ENCODE results near the gene MBNL1. TPM values are rescaled to one million over a fixed set of nuclear protein-coding genes. Genes with fewer than 3 reads are reported as not detected.

The MBNL1 gene
- total RNA-seq, 1 donor from 2014 or later = 110 TPM

- no peak for DNase-seq (ENCODE audit: low read depth)
These were observed 15.2 kb upstream of the MBNL1 start for GRCh38 chr3:152253514-152253913.

DNA sequence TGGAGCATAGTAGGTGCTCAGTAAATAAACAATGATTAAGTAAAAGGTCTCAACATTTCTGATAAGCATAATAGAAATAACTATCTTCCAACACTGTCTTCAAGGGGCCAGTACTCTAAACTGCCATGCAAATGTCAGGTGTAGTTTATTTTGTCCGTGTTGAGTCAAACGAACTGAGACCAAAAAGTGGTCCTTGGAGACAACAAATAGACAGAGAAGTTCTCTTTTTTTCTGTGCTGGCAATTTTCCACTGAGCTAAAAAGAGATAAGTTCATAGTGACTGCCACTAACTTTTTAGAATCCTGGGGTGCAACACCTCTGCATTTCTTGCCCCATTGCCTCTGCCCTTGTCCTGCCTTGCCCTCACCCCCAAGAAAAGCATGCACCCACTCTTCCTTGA, 14.7 kb upstream of the MBNL1 start:
- DNase-seq (ENCODE audit: low read depth) = no peak

DNA sequence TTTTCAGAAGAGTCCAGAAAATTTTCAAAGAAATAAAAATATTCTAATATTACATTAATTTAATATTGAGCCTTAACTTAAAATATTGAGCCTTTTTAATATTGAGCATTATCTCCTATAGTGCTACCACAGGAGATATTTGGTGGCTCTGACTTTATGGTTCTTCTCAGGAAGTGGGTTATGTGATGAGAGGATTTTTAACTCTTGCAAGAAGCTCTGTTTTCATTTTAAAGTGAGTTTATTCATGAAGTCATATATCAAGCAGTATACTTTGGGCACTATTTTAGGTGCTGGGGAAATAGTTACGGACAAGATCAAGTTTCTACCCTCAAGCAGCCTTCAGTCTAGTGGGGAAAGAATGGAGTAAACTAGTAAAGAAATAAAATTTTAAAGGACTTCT, 13.4 kb upstream of the MBNL1 start:
- DNase-seq (ENCODE audit: low read depth) = no peak

DNA sequence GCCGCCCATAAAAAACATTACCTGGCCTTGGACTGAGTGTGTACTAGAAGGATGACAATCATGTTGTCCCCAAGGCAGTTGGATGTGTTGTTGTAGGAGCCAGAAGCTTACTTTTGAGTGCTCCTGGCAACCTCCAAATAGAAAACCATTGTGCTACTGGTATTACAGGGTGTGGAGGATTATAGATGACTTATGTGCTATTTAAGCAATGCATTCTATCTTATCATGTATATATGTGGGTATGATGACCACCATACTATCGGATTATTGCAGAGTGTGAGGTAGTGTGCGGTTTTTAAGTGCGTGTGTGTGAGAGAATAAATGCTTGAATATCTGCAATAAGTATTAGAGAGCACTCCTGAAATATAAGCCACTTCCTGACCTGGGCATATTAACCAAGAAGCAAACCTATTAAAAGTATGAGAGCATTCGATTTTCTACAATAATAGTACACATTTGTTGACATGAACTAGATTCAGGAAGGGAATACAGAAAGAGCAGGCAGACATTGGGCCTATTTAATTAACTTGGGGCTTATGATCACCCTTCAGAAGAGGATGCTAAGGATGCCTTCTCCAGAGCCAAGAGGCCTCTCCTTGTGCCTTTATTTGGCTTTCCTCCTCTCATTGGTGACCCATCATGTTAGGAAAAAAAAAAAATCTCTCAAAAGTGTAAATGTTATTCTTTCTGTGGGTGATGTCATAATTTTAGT, 11.7 kb upstream of the MBNL1 start:
- DNase-seq (ENCODE audit: low read depth) = no peak

DNA sequence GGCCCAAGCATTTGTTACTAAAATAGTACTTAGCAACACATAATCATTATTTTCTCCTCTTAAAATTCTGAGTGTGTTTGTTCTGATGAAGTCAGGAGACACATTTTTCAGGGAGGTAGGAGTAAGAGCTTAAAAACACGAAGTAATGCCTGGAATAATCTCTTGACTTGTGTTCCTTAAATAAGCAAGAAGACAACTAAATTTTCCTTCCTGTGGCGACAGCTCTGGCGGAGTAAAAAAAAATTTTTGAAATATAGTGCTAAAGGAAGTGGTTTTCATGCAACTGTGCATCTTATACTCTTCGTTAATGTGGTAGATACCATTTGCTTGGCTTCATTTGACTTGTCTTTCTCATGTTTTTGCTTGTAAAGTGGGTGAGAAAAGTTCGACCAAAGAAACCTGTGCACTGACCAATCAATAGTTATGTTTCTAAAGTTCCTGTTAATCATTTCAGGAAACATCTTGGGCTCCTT, 11.1 kb upstream of the MBNL1 start:
- DNase-seq (ENCODE audit: low read depth) = peak; percentile 30

DNA sequence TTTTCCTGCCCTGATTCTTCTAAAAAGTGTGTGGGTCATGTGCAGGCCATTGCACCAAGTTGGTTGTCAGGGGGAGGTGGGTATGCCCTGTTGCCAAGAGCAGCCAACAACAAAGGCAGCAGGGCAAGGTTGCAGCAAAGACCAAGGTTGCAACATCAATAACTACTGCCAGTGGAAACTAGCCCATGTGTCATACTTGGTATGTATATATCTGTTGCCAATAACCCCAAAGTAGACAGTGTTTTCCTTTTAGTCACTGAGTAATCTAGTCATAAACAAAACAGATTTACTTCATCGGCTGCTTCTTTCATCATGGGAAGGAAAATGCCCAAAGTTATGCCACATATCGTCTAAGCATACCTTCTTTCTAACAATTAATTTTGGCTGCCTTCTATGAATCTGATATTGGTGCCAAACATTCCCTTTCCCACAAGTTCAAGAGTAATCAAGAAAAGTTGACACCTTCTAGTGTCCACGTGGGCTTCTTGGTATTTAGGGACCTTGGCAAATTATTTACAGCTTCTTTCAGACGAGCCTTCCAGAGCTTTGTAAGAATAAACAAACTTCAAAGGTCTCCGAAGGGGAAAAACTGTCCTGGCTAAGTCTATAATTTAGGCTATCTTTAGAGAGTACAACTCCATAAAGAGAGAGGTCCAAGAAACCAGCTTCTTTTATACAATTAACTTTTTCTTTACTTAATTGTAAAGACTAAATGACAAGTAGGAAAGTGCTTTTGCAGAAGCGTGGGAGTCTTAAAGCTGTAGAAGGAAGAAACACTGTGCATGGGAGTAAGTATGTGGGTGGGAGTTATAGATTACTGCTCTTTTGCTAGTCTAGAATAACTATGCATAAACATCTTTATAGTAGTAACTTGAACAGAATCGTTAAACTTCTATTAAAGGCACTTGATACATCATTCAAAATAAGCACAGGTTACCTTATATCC, 10.0 kb upstream of the MBNL1 start:
- peak; percentile 100 for DNase-seq (ENCODE audit: low read depth)

DNA sequence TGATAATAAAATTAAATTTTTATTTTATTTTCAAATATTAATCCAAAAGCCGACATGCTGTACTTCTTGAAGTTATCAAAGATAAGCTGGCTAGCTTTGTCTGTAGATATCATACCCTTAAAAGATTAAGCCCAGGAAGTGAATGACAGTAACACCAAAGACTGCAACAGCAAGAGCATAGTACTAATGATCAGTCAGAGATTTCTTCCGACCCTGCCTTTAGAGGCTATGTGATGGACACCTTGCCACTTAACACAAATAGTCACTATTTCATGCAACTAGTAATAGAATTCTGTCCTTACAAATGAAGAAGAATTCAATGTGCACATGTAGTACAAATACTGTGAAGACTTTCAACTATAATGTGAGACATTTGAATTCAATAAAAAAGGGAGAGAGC, 9.3 kb upstream of the MBNL1 start:
- no peak for DNase-seq (ENCODE audit: low read depth)

- peak; percentile 64 for DNase-seq (ENCODE audit: low read depth)
These were observed 8.7 kb upstream of the MBNL1 start for GRCh38 chr3:152260026-152260425.

DNA sequence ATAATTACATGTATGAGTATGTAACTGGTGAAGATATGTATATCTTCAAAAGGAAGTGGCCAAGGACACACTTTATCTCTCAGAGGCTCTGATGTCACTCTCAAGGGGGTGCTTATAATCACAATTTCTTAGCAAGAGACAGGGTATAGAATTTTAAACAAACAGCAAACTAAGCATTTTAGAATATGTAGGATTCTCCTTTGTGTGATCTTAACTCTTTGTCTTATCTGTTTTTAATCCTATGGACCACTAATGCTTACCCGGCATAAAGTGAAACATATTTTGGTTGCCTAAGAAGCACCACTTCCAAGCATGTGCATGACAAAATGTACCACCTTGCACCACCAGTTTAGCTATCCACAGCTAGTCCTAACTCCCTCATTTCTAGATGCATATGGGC, 8.2 kb upstream of the MBNL1 start:
- DNase-seq (ENCODE audit: low read depth) = no peak

GRCh38 chr3:152261329-152261728, 7.4 kb upstream of the MBNL1 start:
- no peak for DNase-seq (ENCODE audit: low read depth)

GRCh38 chr3:152263711-152264110, 5.0 kb upstream of the MBNL1 start:
- DNase-seq (ENCODE audit: low read depth) = no peak

DNA sequence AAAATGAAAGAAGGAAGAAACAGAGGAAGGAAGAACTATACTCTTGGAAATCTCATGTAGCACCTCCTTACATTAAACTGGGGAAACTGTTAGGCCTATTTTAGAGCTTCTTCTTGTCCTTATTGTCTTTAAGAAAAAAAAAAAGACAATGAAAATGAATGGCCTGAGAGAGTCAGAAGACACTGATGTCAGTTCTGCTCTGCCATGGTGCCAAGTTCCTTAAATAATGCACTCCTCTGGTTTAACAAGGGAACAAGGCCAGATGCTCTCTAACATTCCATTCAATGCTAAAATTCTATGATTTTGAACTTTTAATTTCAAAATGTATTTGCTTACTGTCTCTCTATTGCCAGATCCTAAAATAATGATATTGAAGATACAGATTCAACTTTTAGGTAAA, 4.4 kb upstream of the MBNL1 start:
- DNase-seq (ENCODE audit: low read depth) = no peak

GRCh38 chr3:152266221-152266995, 2.3 kb upstream of the MBNL1 start:
- peak; percentile 97 for DNase-seq (ENCODE audit: low read depth)

GRCh38 chr3:152267831-152268554, 736 bp upstream of the MBNL1 start:
- DNase-seq (ENCODE audit: low read depth) = peak; percentile 32

- peak; percentile 81 for DNase-seq (ENCODE audit: low read depth)
These were observed 514 bp downstream of the MBNL1 start for GRCh38 chr3:152269056-152269830.

DNA sequence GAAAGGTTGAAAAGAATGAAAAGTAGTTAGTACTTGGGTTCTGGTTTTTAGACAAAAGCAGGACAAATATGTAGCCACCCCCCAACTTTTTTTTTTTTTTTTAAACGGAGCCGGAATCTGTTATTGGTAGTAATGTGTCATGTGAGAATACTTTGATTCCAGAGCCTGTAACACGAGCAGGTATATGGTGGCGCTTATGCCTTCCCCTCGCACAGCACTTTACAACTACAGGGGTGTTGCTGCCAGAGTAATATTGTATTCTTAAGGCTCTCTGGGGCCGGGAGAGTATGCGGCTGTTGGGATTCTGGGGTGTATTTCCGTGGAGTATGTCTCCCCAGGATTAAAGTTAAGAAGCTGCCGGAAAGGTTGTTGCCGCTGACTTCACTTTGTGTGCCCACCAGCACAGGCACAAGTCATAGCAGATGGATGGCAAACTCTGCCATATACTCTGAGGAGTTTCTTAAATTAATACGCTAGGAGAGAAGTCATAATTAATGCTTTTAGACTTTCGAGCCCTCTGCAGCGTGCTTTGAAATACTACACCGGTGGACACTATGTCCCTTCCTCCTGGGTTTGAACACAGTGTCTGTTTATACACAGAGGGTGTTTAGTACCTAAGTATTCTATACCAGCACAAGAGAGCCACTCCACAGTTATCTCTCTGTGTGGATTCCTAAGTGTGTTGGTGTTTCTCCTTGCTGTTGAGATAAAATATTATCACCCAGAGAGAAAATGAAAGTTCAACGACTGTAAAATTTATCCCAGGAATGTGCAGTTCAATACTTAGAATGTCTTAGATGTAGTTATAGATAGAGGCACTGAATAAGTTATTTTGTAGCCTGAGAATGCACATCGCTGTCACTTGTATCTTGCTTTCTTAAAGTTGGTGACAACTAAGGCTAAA, 1.4 kb downstream of the MBNL1 start:
- DNase-seq (ENCODE audit: low read depth) = peak; percentile 71

DNA sequence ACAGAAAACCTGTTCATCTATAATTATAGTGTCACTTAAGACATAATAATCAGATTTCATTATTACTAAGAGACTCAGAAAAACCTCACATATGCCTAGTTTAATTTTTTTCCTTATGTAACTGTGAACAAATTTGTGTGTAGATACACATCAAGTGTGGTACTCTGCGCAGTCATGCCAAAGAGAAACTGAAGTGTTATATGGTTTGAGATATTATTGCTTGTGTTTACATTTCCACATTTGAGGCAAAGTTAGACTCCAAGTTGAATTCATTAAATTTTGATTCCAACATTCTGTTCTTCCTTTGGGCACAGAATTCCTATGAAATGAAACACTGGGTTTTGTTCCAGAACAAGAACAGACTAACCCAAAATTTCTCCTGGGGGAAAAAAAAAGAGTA, 2.2 kb downstream of the MBNL1 start:
- DNase-seq (ENCODE audit: low read depth) = no peak

DNA sequence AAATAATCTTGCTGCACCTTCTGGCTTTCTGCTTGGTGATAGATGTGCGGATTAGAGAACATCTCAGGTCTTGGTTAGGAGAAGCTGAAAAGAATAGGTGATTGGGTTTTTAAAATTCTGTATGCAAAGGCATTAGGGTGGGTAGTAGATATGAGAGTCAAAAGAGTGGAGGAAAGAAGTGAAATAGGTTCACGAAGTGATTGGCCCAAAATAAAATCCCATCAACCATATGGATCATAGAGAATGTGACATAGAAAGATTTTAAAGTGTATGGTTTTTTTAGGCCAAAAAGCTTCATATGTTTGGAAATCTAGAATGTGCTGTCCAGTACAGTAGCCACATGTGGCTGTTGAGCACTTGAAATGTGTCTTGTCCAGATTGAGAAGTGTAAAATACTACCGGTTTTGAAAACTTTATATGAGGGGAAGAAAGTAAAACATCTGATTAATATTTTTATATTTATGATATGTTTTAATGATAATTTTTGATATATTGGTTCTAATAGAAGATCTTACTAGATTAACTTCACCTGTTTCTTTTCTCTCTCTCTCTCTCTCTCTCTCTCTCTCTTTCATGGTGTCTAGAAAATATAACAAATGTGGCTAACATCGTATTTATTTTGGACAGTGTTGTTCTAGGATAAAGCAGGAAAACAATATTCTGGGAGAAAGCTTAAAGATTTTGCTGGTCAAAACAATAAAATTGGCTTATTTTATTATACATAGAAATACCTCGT, 2.9 kb downstream of the MBNL1 start:
- no peak for DNase-seq (ENCODE audit: low read depth)

DNA sequence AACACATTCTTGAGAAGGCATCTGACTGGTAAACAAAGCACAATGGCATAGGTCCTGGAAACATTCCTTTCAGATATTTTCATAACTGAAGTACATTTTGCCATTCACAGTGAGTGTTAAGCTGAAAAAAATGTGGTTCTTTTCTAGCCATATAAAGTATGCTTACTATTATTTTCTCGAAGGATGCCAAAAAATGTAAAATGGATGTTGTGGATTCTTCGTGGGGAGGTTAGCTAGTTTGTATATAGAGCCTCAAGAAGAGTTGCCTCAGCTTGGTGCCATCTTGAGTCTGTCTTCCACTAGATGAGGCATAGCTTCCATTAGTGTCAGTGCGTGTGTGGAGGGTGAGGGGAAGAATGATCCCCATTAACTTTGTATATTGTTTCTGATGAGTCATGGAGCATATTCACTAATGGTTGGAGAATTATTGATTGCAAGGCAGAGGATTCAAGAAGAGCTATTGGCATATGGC, 4.1 kb downstream of the MBNL1 start:
- peak; percentile 15 for DNase-seq (ENCODE audit: low read depth)
